ENCODE results near the gene TMUB1.

DNA sequence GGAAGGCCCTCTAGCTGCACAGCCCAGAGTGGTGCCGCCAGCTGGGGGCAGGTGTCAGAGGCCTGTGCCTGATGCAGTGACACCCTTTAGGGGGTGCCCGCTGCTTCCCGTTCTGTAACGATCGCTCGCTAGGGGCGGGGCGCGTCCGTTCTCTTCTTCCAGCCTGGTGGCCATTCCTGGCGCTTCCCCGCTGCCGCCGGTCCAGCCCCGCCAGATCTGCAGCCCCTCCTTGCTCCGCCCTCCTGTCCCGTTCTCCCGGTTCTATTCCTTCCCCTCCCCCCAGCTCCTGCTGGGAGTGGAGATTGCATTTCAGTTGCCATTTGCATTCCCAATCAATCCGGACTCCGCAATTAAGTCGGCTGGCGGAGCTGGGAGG is 42.2 kb upstream of the TMUB1 start:
- TF ChIP-seq, protein P1, sequence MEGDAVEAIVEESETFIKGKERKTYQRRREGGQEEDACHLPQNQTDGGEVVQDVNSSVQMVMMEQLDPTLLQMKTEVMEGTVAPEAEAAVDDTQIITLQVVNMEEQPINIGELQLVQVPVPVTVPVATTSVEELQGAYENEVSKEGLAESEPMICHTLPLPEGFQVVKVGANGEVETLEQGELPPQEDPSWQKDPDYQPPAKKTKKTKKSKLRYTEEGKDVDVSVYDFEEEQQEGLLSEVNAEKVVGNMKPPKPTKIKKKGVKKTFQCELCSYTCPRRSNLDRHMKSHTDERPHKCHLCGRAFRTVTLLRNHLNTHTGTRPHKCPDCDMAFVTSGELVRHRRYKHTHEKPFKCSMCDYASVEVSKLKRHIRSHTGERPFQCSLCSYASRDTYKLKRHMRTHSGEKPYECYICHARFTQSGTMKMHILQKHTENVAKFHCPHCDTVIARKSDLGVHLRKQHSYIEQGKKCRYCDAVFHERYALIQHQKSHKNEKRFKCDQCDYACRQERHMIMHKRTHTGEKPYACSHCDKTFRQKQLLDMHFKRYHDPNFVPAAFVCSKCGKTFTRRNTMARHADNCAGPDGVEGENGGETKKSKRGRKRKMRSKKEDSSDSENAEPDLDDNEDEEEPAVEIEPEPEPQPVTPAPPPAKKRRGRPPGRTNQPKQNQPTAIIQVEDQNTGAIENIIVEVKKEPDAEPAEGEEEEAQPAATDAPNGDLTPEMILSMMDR (IDR thresholded peaks at IDR 0.05; ENCODE audit: borderline replicate concordance, extremely low read depth, low read length, poor library complexity, severe bottlenecking), result no peak
- no peak for TF ChIP-seq EZH2 (IDR thresholded peaks at IDR 0.05; ENCODE audit: borderline replicate concordance, low read depth, low read length, severe bottlenecking)

Measured in DND-41 (cell line).